Raji (cell line): ENCODE measurements around the gene LRRC56.
A peak's percentile ranks its signal among the peaks of the same experiment; 100 is the strongest.

Experiments
- POLR2A ChIP-seq: IDR thresholded peaks from 2 replicates; pipeline ENCODE4 v1.6.1; 2011; ENCODE audit warnings: low read depth, low read length, control low read depth; ENCODE audit not compliant: insufficient read depth

The LRRC56 gene

GRCh38 chr11:563812-564578 is 26.7 kb downstream of the LRRC56 start:
- 0 out of 2 replicates have a peak, but pooled peaks have one; percentile 30 for TF ChIP-seq POLR2A

- peak; percentile 22; the same call in 1 of the 2 replicates for TF ChIP-seq POLR2A
Measured at GRCh38 chr11:565921-566509, 28.7 kb downstream of the LRRC56 start.

- no peak for TF ChIP-seq POLR2A
Measured at GRCh38 chr11:567011-567628, 29.8 kb downstream of the LRRC56 start.

- TF ChIP-seq POLR2A: no peak
Measured at GRCh38 chr11:567629-568292, 30.4 kb downstream of the LRRC56 start.

GRCh38 chr11:568306-569157 is 31.2 kb downstream of the LRRC56 start:
- TF ChIP-seq POLR2A: peak; percentile 68

GRCh38 chr11:569158-569885 is 32.0 kb downstream of the LRRC56 start:
- no peak; the same call in 1 of the 2 replicates for TF ChIP-seq POLR2A

GRCh38 chr11:571802-572185 is 34.5 kb downstream of the LRRC56 start:
- no peak for TF ChIP-seq POLR2A

GRCh38 chr11:573146-573759 is 35.9 kb downstream of the LRRC56 start:
- no peak for TF ChIP-seq POLR2A

GRCh38 chr11:574632-575312 is 37.4 kb downstream of the LRRC56 start:
- TF ChIP-seq POLR2A: no peak

GRCh38 chr11:575313-575995 is 38.1 kb downstream of the LRRC56 start:
- TF ChIP-seq POLR2A: peak; percentile 38; the same call in 1 of the 2 replicates

- TF ChIP-seq POLR2A: peak; percentile 73
Measured at GRCh38 chr11:575996-576768, 38.9 kb downstream of the LRRC56 start, which contains the start of gene PHRF1. Gene PHRF1, plus strand, starts transcription at chr11:576470. Its CDS starts 5,043 bp downstream, at chr11:581513.
